Pancreas (tissue), 10 donors: Measurements from ENCODE around the gene NKX6-2. TPM values are rescaled to one million over a fixed set of nuclear protein-coding genes. Genes with fewer than 3 reads are reported as not detected.

Experiments used
- ATAC-seq, 4 donors: fragments of 200-7000 bp; cut with Tn5 transposase; one replicate each; pipeline versions ENCODE4 v1.8.0 to v1.9.1; 2020; ENCODE audit warnings: mild to moderate bottlenecking in 4 of 4, moderate library complexity in 4 of 4
- DNase-seq, 6 donors: peaks; one replicate each; pipeline ENCODE4 v3.0.0-alpha.2; 2020
- FAIRE-seq: peaks from 2 replicates; lab custom pipeline; 2012; peaks lifted over from hg19 to GRCh38; lab: Jason Lieb, UNC
- H3K27ac ChIP-seq, 4 donors: fragments of 200-600 bp; sonication (generic); 1 replicate in 3 of 4; 2 replicates in 1 of 4; pipeline versions ENCODE4 v1.5.0 to v1.8.0; 2020
- H3K27me3 ChIP-seq, 4 donors: fragments of 200-600 bp; one replicate each; pipeline ENCODE4 v1.8.0; 2021
- H3K36me3 ChIP-seq, 3 donors: fragments of 200-600 bp; sonication (generic) in 1 of 3; one replicate each; pipeline versions ENCODE4 v1.5.0 to v1.8.0; 2020 to 2021
- H3K4me1 ChIP-seq, 3 donors: fragments of 200-600 bp; one replicate each; pipeline ENCODE4 v1.8.0; 2021
- H3K4me3 ChIP-seq, 4 donors: fragments of 200-600 bp; sonication (generic) in 2 of 4; one replicate each; pipeline versions ENCODE4 v1.5.0 to v1.8.0; 2020 to 2021
- H3K9me3 ChIP-seq, 4 donors: fragments of 200-600 bp; one replicate each; pipeline ENCODE4 v1.8.0; 2021
- WGBS, 2 donors: extraction: QIAGEN DNeasy Blood & Tissue Kit; methylation state at CpG; one replicate each; pipeline ENCODE4 v1.1.7; 2013; 5-methylcytosine and 5-hydroxymethylcytosine counted together
- intact Hi-C, 3 donors: fragments of 100-400 bp; cut with DNase I; formaldehyde crosslinking; loops; one replicate each; pipeline versions ENCODE4 v1.11.1 to v1.14.2; 2022
- polyA plus RNA-seq, 2 donors: library from polyadenylated mRNA; stranded (reverse); fragments of 200-250 nt; gene quantifications; one replicate each; pipeline ENCODE4 v1.2.3, GENCODE V29; 2013
- total RNA-seq, 6 donors: library from RNA; stranded (reverse); fragmentation: NEBNext Ultra II Directional in 4 of 6; extraction: Animal tissue kit (Norgen Biotek cat#: 25700) in 4 of 6; gene quantifications; one replicate each; pipeline versions ENCODE4 v1.2.1 to v1.2.4, GENCODE V29; 2021 to 2023
- TF ChIP-seq, protein P1 (sequence below), 4 donors: fragments of 200-600 bp; sonication (generic) in 3 of 4; IDR thresholded peaks; one replicate each; pipeline versions ENCODE4 v1.5.0 to v1.8.0; 2021; ENCODE audit warnings: antibody characterized with exemption in 4 of 4
- donor health status: healthy with polysubstance abuse.
- donor health status: DM: no; HTN: no; CAD: no; lungs with moderate emphysema.
- donor health status: DM: no; HTN: no; CAD: no.
- donor health status: control.
- donor health status: control.
- donor health status: Bipolar disorder and iron deficiency.
- donor health status: DM: yes; HTN: yes; CAD: no.
- donor health status: DM: no; HTN: no; CAD: no.
- donor health status: DM: no; HTN: no; CAD: no.
- donor health status: DM: yes; HTN: yes; CAD: no.

NKX6-2 gene
- total and polyA plus RNA-seq, 8 donors: 0.09 to 2.3 (median 0.16) TPM; not detected in 3

GRCh38 chr10:132739225-132739613, 46.7 kb downstream of the NKX6-2 start:
- Histone ChIP-seq H3K9me3 (no peaks in the 10 kb centered on the region), H3K36me3 (no peaks in the 10 kb centered on the region), H3K27ac (no peak overlapping the region), H3K4me1 (no peaks in the 10 kb centered on the region), H3K4me3 (no peak overlapping the region), H3K27me3 (no peaks in the 10 kb centered on the region)
- intact Hi-C loops: no loop called here
- FAIRE-seq (no peak), DNase-seq (no peak), ATAC-seq (no peak)
- 87 to 92% methylated on average over 14 of the region's 14 CpGs for WGBS, 2 donors
- TF ChIP-seq, protein P1, sequence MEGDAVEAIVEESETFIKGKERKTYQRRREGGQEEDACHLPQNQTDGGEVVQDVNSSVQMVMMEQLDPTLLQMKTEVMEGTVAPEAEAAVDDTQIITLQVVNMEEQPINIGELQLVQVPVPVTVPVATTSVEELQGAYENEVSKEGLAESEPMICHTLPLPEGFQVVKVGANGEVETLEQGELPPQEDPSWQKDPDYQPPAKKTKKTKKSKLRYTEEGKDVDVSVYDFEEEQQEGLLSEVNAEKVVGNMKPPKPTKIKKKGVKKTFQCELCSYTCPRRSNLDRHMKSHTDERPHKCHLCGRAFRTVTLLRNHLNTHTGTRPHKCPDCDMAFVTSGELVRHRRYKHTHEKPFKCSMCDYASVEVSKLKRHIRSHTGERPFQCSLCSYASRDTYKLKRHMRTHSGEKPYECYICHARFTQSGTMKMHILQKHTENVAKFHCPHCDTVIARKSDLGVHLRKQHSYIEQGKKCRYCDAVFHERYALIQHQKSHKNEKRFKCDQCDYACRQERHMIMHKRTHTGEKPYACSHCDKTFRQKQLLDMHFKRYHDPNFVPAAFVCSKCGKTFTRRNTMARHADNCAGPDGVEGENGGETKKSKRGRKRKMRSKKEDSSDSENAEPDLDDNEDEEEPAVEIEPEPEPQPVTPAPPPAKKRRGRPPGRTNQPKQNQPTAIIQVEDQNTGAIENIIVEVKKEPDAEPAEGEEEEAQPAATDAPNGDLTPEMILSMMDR (IDR thresholded peaks at IDR 0.05): no peak

GRCh38 chr10:132738454-132739224, 47.3 kb downstream of the NKX6-2 start:
- Histone ChIP-seq H3K9me3 (no peaks in the 10 kb centered on the region), H3K27me3 (no peaks in the 10 kb centered on the region), H3K27ac (no peak overlapping the region), H3K36me3 (no peaks in the 10 kb centered on the region), H3K4me3 (no peak overlapping the region), H3K4me1 (no peaks in the 10 kb centered on the region)
- ATAC-seq (no peak), DNase-seq (no peak), FAIRE-seq (no peak)
- TF ChIP-seq, protein P1 (IDR thresholded peaks at IDR 0.05): no peak
- intact Hi-C loops: no loop called here
- WGBS, 2 donors: 93% methylated on average over 25 of the region's 25 CpGs

- FAIRE-seq: no peak
- no peak overlapping the region for H3K4me3 ChIP-seq
- H3K4me1 ChIP-seq: no peaks in the 10 kb centered on the region
- WGBS, 2 donors: 92 to 93% methylated on average over 16 of the region's 16 CpGs
- TF ChIP-seq, protein P1 (IDR thresholded peaks at IDR 0.05): no peak
- H3K27ac ChIP-seq: no peak overlapping the region
- H3K27me3 ChIP-seq: no peaks in the 10 kb centered on the region
- intact Hi-C loops: no loop called here
- H3K36me3 ChIP-seq: no peaks in the 10 kb centered on the region
- DNase-seq: no peak
- H3K9me3 ChIP-seq: no peaks in the 10 kb centered on the region
- no peak for ATAC-seq
These were observed 48.4 kb downstream of the NKX6-2 start for GRCh38 chr10:132737390-132738048.

GRCh38 chr10:132735923-132736391, 50.0 kb downstream of the NKX6-2 start:
- WGBS, 2 donors: 93 to 94% methylated on average over 24 of the region's 24 CpGs

More at GRCh38 chr10:132735923-132736391, 50.0 kb downstream of the NKX6-2 start:
- no peaks in the 10 kb centered on the region for H3K9me3 ChIP-seq
- TF ChIP-seq, protein P1 (IDR thresholded peaks at IDR 0.05): no peak
- no peaks in the 10 kb centered on the region for H3K36me3 ChIP-seq
- FAIRE-seq (no peak), DNase-seq (no peak), ATAC-seq (no peak)
- intact Hi-C loops: no loop called here
- no peaks in the 10 kb centered on the region for H3K4me1 ChIP-seq
- H3K4me3 ChIP-seq: no peak overlapping the region
- H3K27ac ChIP-seq: no peak overlapping the region
- no peaks in the 10 kb centered on the region for H3K27me3 ChIP-seq
